OCI-LY7 (cell line): Measurements from ENCODE around the gene BMP5. TPM values are rescaled to one million over a fixed set of nuclear protein-coding genes. Genes with fewer than 3 reads are reported as not detected.

Source experiments
- BruUV-seq: library from RNA; stranded (reverse); fragments of 400-500 nt; replicated peaks from 2 replicates; lab custom pipeline; 2021; lab: Mats Ljungman, UMichigan
- CTCF ChIA-PET: fragments of 300-600 bp; sonication (Branson Sonifier 250); formaldehyde crosslinking; loops from one replicate; lab custom pipeline; 2022; ENCODE audit warnings: antibody characterized with exemption; ENCODE audit not compliant: unreplicated experiment; lab: Charles Lee
- POLR2A ChIA-PET: fragments of 300-600 bp; sonication (Branson Sonifier 250); formaldehyde crosslinking; loops from one replicate; lab custom pipeline; 2022; ENCODE audit warnings: antibody characterized with exemption; lab: Charles Lee
- DNase-seq: peaks from one replicate; pipeline ENCODE4 v3.0.0-alpha.2; 2015; ENCODE audit warnings: low spot score
- H2AFZ ChIP-seq: fragments of 200-600 bp; sonication (generic), shearing (Covaris generic); 2 replicates; pipeline ENCODE4 v1.6.1; 2014; ENCODE audit warnings: mild to moderate bottlenecking, antibody characterized with exemption, low read length, moderate library complexity
- H3K27ac ChIP-seq: fragments of 200-600 bp; sonication (generic); 2 replicates; pipeline ENCODE4 v1.5.1; 2014; ENCODE audit warnings: mixed run types, low read depth, mild to moderate bottlenecking, moderate library complexity, low read length, inconsistent platforms; ENCODE audit not compliant: poor library complexity, severe bottlenecking
- H3K36me3 ChIP-seq: fragments of 200-600 bp; sonication (generic); 2 replicates; pipeline ENCODE4 v1.6.1; 2014; ENCODE audit warnings: mild to moderate bottlenecking, antibody characterized with exemption, low read length, moderate library complexity, mixed read lengths; ENCODE audit not compliant: insufficient read depth
- H3K4me1 ChIP-seq: fragments of 200-600 bp; sonication (generic); 2 replicates; pipeline ENCODE4 v1.5.1; 2014; ENCODE audit warnings: mild to moderate bottlenecking, low read length; ENCODE audit not compliant: insufficient read depth, poor library complexity, severe bottlenecking
- H3K4me2 ChIP-seq: fragments of 200-600 bp; sonication (generic); 2 replicates; pipeline ENCODE4 v1.6.1; 2014; ENCODE audit warnings: mild to moderate bottlenecking, low read length
- H3K4me3 ChIP-seq: fragments of 200-600 bp; sonication (generic); 2 replicates; pipeline ENCODE4 v1.5.1; 2014; ENCODE audit warnings: mild to moderate bottlenecking, low read depth, low read length; ENCODE audit not compliant: poor library complexity, severe bottlenecking
- H3K79me2 ChIP-seq: fragments of 200-600 bp; sonication (generic); 2 replicates; pipeline ENCODE4 v1.6.1; 2016; ENCODE audit warnings: low read depth, mild to moderate bottlenecking, low read length, moderate library complexity, mixed read lengths; ENCODE audit not compliant: insufficient read depth
- H3K9me2 ChIP-seq: fragments of 200-600 bp; sonication (generic); 2 replicates; pipeline ENCODE4 v1.6.1; 2016; ENCODE audit warnings: mild to moderate bottlenecking, low read length, mixed read lengths; ENCODE audit not compliant: insufficient read depth
- H3K9me3 ChIP-seq: fragments of 200-600 bp; sonication (generic); 2 replicates; pipeline ENCODE4 v1.6.1; 2014; ENCODE audit warnings: mild to moderate bottlenecking, mixed run types, low read length, mixed read lengths
- H4K20me1 ChIP-seq: fragments of 200-600 bp; sonication (generic); 2 replicates; pipeline ENCODE4 v1.6.1; 2014; ENCODE audit warnings: mild to moderate bottlenecking, antibody characterized with exemption, low read length, moderate library complexity, mixed read lengths; ENCODE audit not compliant: insufficient read depth
- EZH2phosphoT487 ChIP-seq: fragments of 200-600 bp; sonication (generic); IDR thresholded peaks from 2 replicates; pipeline ENCODE4 v1.6.1; 2018; ENCODE audit warnings: low read depth, borderline replicate concordance, mild to moderate bottlenecking, mixed run types, antibody characterized with exemption, low read length, moderate library complexity, mixed read lengths
- intact Hi-C: fragments of 100-400 bp; cut with micrococcal nuclease; formaldehyde crosslinking; loops from one replicate; pipeline ENCODE4 v1.10.0; 2022; ENCODE audit not compliant: unreplicated experiment
- total RNA-seq, 2 experiments: library from RNA; depleted of rRNA in 1 of 2; stranded (reverse); fragments of >200 nt in 1 of 2; shearing (Covaris generic) in 1 of 2; gene quantifications; 2 replicates each; pipeline ENCODE4 v1.2.3, GENCODE V29; 2014 to 2022
- TF ChIP-seq, protein P1 (sequence below): fragments of 200-600 bp; sonication (generic); conservative IDR thresholded peaks from 2 replicates; pipeline ENCODE4 v1.5.1; 2014; ENCODE audit warnings: mild to moderate bottlenecking, antibody characterized with exemption, low read length, moderate library complexity, mixed read lengths

The BMP5 gene
- total RNA-seq, 2 experiments from 2014 or later = not detected

GRCh38 chr6:55734256-55734655, 141.1 kb downstream of the BMP5 start:
- H3K9me2 ChIP-seq = no peaks in the 10 kb centered on the region
- no peak overlapping the region for H3K27ac ChIP-seq
- H4K20me1 ChIP-seq = no peaks in the 10 kb centered on the region
- H3K36me3 ChIP-seq = no peaks in the 10 kb centered on the region
- BruUV-seq = no TSS peak
- H3K4me1 ChIP-seq = no peaks in the 10 kb centered on the region
- CTCF ChIA-PET = no interaction called here
- no peaks in the 10 kb centered on the region for H3K9me3 ChIP-seq
- H2AFZ ChIP-seq = no peak overlapping the region
- TF ChIP-seq, protein P1, sequence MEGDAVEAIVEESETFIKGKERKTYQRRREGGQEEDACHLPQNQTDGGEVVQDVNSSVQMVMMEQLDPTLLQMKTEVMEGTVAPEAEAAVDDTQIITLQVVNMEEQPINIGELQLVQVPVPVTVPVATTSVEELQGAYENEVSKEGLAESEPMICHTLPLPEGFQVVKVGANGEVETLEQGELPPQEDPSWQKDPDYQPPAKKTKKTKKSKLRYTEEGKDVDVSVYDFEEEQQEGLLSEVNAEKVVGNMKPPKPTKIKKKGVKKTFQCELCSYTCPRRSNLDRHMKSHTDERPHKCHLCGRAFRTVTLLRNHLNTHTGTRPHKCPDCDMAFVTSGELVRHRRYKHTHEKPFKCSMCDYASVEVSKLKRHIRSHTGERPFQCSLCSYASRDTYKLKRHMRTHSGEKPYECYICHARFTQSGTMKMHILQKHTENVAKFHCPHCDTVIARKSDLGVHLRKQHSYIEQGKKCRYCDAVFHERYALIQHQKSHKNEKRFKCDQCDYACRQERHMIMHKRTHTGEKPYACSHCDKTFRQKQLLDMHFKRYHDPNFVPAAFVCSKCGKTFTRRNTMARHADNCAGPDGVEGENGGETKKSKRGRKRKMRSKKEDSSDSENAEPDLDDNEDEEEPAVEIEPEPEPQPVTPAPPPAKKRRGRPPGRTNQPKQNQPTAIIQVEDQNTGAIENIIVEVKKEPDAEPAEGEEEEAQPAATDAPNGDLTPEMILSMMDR = no peak
- no peak for TF ChIP-seq EZH2phosphoT487
- no peaks in the 10 kb centered on the region for H3K79me2 ChIP-seq
- intact Hi-C loops = no loop called here
- no peak overlapping the region for H3K4me3 ChIP-seq
- DNase-seq = no peak
- H3K4me2 ChIP-seq = no peak overlapping the region
- POLR2A ChIA-PET = no interaction called here

GRCh38 chr6:55729665-55730064, 145.7 kb downstream of the BMP5 start:
- TF ChIP-seq EZH2phosphoT487 = no peak
- TF ChIP-seq, protein P1 = no peak
- DNase-seq = no peak
- Histone ChIP-seq H3K36me3 (no peaks in the 10 kb centered on the region), H3K4me2 (no peak overlapping the region), H3K27ac (no peak overlapping the region), H3K9me3 (no peaks in the 10 kb centered on the region), H3K4me3 (no peak overlapping the region), H3K79me2 (no peaks in the 10 kb centered on the region), H4K20me1 (no peaks in the 10 kb centered on the region), H3K4me1 (no peaks in the 10 kb centered on the region), H3K9me2 (no peaks in the 10 kb centered on the region), H2AFZ (no peak overlapping the region)
- intact Hi-C loops = no loop called here
- ChIA-PET POLR2A (interaction anchor here (0.6 to 0.9 kb wide), 2 partner anchors 60 to 703 kb away, joined by 4 to 6 read pairs; no protein-coding TSS in a partner anchor), CTCF (no interaction called here)
- no TSS peak for BruUV-seq

DNA sequence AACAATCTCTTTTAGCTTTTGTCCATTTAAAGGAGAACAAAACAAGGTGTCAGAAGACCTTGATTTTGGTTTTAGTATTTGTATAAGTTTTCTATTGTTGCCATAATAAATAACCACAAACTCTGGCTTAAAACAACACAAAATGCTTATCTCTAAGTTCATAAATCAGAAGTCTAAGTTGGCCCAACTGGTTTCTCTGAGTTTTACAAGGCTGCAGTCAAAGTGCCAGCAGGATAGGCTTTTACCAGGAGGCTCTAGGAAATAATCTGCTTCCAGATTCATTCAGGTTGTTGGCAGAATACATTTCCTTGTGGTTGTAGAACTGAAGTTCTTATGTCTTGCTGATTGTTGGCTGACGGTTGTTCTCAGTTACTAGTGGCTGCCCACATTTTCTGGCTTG, 149.2 kb downstream of the BMP5 start:
- Histone ChIP-seq H3K36me3 (no peaks in the 10 kb centered on the region), H3K4me1 (no peaks in the 10 kb centered on the region), H3K4me3 (no peak overlapping the region), H3K27ac (no peak overlapping the region), H3K4me2 (no peak overlapping the region), H2AFZ (no peak overlapping the region), H3K9me3 (no peaks in the 10 kb centered on the region), H4K20me1 (no peaks in the 10 kb centered on the region), H3K9me2 (no peaks in the 10 kb centered on the region), H3K79me2 (no peaks in the 10 kb centered on the region)
- POLR2A ChIA-PET = no interaction called here
- CTCF ChIA-PET = no interaction called here
- no peak for DNase-seq
- intact Hi-C loops = no loop called here
- BruUV-seq = no TSS peak
- TF ChIP-seq, protein P1 = no peak
- TF ChIP-seq EZH2phosphoT487 = no peak
